ENCODE measurements around the gene EPHA7.

Gene EPHA7

GRCh38 chr6:93419304-93420162 is at the start of gene EPHA7:
TSS of gene EPHA7 (minus strand) at chr6:93419559. CDS start at chr6:93419341, 218 bp downstream.
- peak; percentile 99 for DNase-seq (ENCODE audit: low read depth, low spot score)

GRCh38 chr6:93468291-93468690 is 48.9 kb upstream of the EPHA7 start:
- peak; percentile 85 for DNase-seq (ENCODE audit: low read depth, low spot score)

- DNase-seq (ENCODE audit: low read depth, low spot score): no peak
Observed at GRCh38 chr6:93454533-93454932, 35.2 kb upstream of the EPHA7 start.

- DNase-seq (ENCODE audit: low read depth, low spot score): no peak
Observed at GRCh38 chr6:93453956-93454355, 34.6 kb upstream of the EPHA7 start.

- peak; percentile 6 for DNase-seq (ENCODE audit: low read depth, low spot score)
Observed at GRCh38 chr6:93447874-93448273, 28.5 kb upstream of the EPHA7 start.

GRCh38 chr6:93437491-93437890 is 18.1 kb upstream of the EPHA7 start:
- no peak for DNase-seq (ENCODE audit: low read depth, low spot score)

GRCh38 chr6:93433592-93433991 is 14.2 kb upstream of the EPHA7 start:
- no peak for DNase-seq (ENCODE audit: low read depth, low spot score)

GRCh38 chr6:93424303-93425064 is 5.1 kb upstream of the EPHA7 start:
- peak; percentile 24 for DNase-seq (ENCODE audit: low read depth, low spot score)

GRCh38 chr6:93423542-93423941 is 4.2 kb upstream of the EPHA7 start:
- DNase-seq (ENCODE audit: low read depth, low spot score): peak; percentile 70

GRCh38 chr6:93420163-93420795 is 920 bp upstream of the EPHA7 start:
- no peak for DNase-seq (ENCODE audit: low read depth, low spot score)

- peak; percentile 72 for DNase-seq (ENCODE audit: low read depth, low spot score)
Observed at GRCh38 chr6:93418408-93419303, 703 bp downstream of the EPHA7 start.

- DNase-seq (ENCODE audit: low read depth, low spot score): no peak
Observed at GRCh38 chr6:93418033-93418407, 1.3 kb downstream of the EPHA7 start.

- peak; percentile 58 for DNase-seq (ENCODE audit: low read depth, low spot score)
Observed at GRCh38 chr6:93417421-93418013, 1.8 kb downstream of the EPHA7 start.

- DNase-seq (ENCODE audit: low read depth, low spot score): peak; percentile 52
Observed at GRCh38 chr6:93416571-93417420, 2.6 kb downstream of the EPHA7 start.

- DNase-seq (ENCODE audit: low read depth, low spot score): no peak
Observed at GRCh38 chr6:93413190-93413589, 6.2 kb downstream of the EPHA7 start.

- DNase-seq (ENCODE audit: low read depth, low spot score): no peak
Observed at GRCh38 chr6:93412452-93412851, 6.9 kb downstream of the EPHA7 start.

- peak; percentile 55 for DNase-seq (ENCODE audit: low read depth, low spot score)
Observed at GRCh38 chr6:93407186-93407585, 12.2 kb downstream of the EPHA7 start.

GRCh38 chr6:93403390-93403789 is 16.0 kb downstream of the EPHA7 start:
- DNase-seq (ENCODE audit: low read depth, low spot score): no peak

- no peak for DNase-seq (ENCODE audit: low read depth, low spot score)
Observed at GRCh38 chr6:93398723-93399122, 20.6 kb downstream of the EPHA7 start.

GRCh38 chr6:93394471-93394870 is 24.9 kb downstream of the EPHA7 start:
- DNase-seq (ENCODE audit: low read depth, low spot score): no peak

All from astrocyte of the hippocampus (primary cell).